B cell (primary cell): Measurements from ENCODE around the gene ACER2. TPM values are rescaled to one million over a fixed set of nuclear protein-coding genes. Genes with fewer than 3 reads are reported as not detected.
"Not testable (repeated sequence)": the region's sequence is repeated elsewhere in the genome, so short reads cannot be mapped to it uniquely, and the experiment has no call there.

Source experiments
- ATAC-seq: fragments of 200-7000 bp; cut with Tn5 transposase; one replicate; pipeline ENCODE4 v1.10.0; 2021; ENCODE audit warnings: low read depth, mild to moderate bottlenecking, moderate number of reproducible peaks, moderate library complexity
- CTCF ChIA-PET: fragments of 350-600 bp; sonication (Branson Sonifier 250); formaldehyde crosslinking; loops from one replicate; lab custom pipeline; 2021; ENCODE audit warnings: antibody characterized with exemption, inconsistent platforms; lab: Charles Lee
- POLR2A ChIA-PET: fragments of 350-600 bp; sonication (Branson Sonifier 250); formaldehyde crosslinking; loops from one replicate; lab custom pipeline; 2021; ENCODE audit warnings: antibody characterized with exemption; lab: Charles Lee
- DNase-seq: peaks from one replicate; pipeline ENCODE4 v3.0.0; 2013
- H2AFZ ChIP-seq: 2 replicates; pipeline ENCODE4 v1.6.1; 2012; ENCODE audit warnings: mild to moderate bottlenecking, low read depth, low read length; ENCODE audit not compliant: insufficient read depth, poor library complexity, severe bottlenecking
- H3K27ac ChIP-seq, 2 donors: 1 replicate in 1 of 2; 2 replicates in 1 of 2; pipeline ENCODE4 v1.5.1; 2012 to 2013; ENCODE audit warnings: low read length in 2 of 2, mild to moderate bottlenecking in 2 of 2, moderate library complexity in 1 of 2
- H3K27me3 ChIP-seq, 4 experiments: fragments of 200-600 bp in 1 of 4; sonication (generic) in 1 of 4; replicated peaks in 1 of 4; 1 replicate in 2 of 4; 2 replicates in 2 of 4; pipeline versions ENCODE4 v1.6.1 to v1.7.0; 2013 to 2016; ENCODE audit warnings: low read length in 3 of 4, mild to moderate bottlenecking in 2 of 4, mixed read lengths in 1 of 4, moderate library complexity in 1 of 4; ENCODE audit not compliant: insufficient read depth in 4 of 4, control insufficient read depth in 3 of 4; ENCODE audit errors: control extremely low read depth in 1 of 4
- H3K36me3 ChIP-seq, 2 experiments: replicated peaks in 1 of 2; 1 replicate in 1 of 2; 2 replicates in 1 of 2; pipeline versions ENCODE4 v1.6.1 to v1.7.1; 2013; ENCODE audit warnings: low read length in 1 of 2; ENCODE audit not compliant: insufficient read depth in 2 of 2, control insufficient read depth in 1 of 2; ENCODE audit errors: control extremely low read depth in 1 of 2, extremely low read depth in 1 of 2
- H3K4me1 ChIP-seq, 2 donors: fragments of 200-600 bp in 1 of 2; sonication (generic) in 1 of 2; 1 replicate in 1 of 2; 2 replicates in 1 of 2; pipeline versions ENCODE4 v1.5.1 to v1.6.1; 2013 to 2017; ENCODE audit warnings: low read length in 2 of 2; ENCODE audit not compliant: control insufficient read depth in 2 of 2, insufficient read depth in 2 of 2
- H3K4me2 ChIP-seq: replicated peaks from 2 replicates; pipeline ENCODE3; 2012; ENCODE audit warnings: mild to moderate bottlenecking, low read depth, low read length; ENCODE audit not compliant: poor library complexity, severe bottlenecking
- H3K4me3 ChIP-seq, 5 experiments: fragments of 200-600 bp in 1 of 5; sonication (generic) in 1 of 5; 1 replicate in 3 of 5; 2 replicates in 2 of 5; pipeline versions ENCODE4 v1.5.1 to v1.7.0; 2011 to 2016; ENCODE audit warnings: low read length in 4 of 5, mild to moderate bottlenecking in 4 of 5, low read depth in 2 of 5, control low read depth in 1 of 5, moderate library complexity in 1 of 5; ENCODE audit not compliant: insufficient read depth in 1 of 5; ENCODE audit errors: control extremely low read depth in 1 of 5, extremely low read depth in 1 of 5
- H3K79me2 ChIP-seq: fragments of 200-600 bp; sonication (generic); one replicate; pipeline ENCODE4 v1.6.0; 2016; ENCODE audit warnings: low read length; ENCODE audit not compliant: control insufficient read depth, insufficient read depth
- H3K9ac ChIP-seq: fragments of 200-600 bp; sonication (generic); 2 replicates; pipeline ENCODE4 v1.6.1; 2017; ENCODE audit warnings: mild to moderate bottlenecking, low read length, moderate library complexity
- H3K9me3 ChIP-seq, 3 donors: one replicate each; pipeline versions ENCODE4 v1.6.1 to v1.7.1; 2013; ENCODE audit warnings: low read length in 2 of 3; ENCODE audit not compliant: control insufficient read depth in 2 of 3, insufficient read depth in 1 of 3; ENCODE audit errors: control extremely low read depth in 1 of 3
- H4K20me1 ChIP-seq: 2 replicates; pipeline ENCODE4 v1.6.0; 2012; ENCODE audit warnings: mild to moderate bottlenecking, low read length; ENCODE audit not compliant: insufficient read depth, control insufficient read depth, poor library complexity, severe bottlenecking
- H3K27ac Mint-ChIP-seq: one replicate; pipeline ENCODE4 v1.8.0; 2021; ENCODE audit warnings: mixed read lengths
- H3K27me3 Mint-ChIP-seq: one replicate; pipeline ENCODE4 v1.8.0; 2021; ENCODE audit warnings: mixed read lengths
- H3K4me1 Mint-ChIP-seq: one replicate; pipeline ENCODE4 v1.8.0; 2021; ENCODE audit warnings: mixed read lengths
- H3K4me3 Mint-ChIP-seq: one replicate; pipeline ENCODE4 v1.8.0; 2021; ENCODE audit warnings: mixed read lengths
- H3K9me3 Mint-ChIP-seq: one replicate; pipeline ENCODE4 v1.8.0; 2022; ENCODE audit warnings: mixed read lengths; ENCODE audit not compliant: insufficient read depth
- CTCF ChIP-seq: fragments of 200-600 bp; IDR thresholded peaks from one replicate; pipeline ENCODE4 v1.8.0; 2022; ENCODE audit warnings: antibody characterized with exemption, mild to moderate bottlenecking
- EZH2 ChIP-seq: IDR thresholded peaks from 2 replicates; pipeline ENCODE4 v1.6.1; 2012; ENCODE audit warnings: borderline replicate concordance, low read depth, mild to moderate bottlenecking, moderate library complexity, low read length; ENCODE audit not compliant: insufficient read depth, poor library complexity, severe bottlenecking
- WGBS: methylation state at CpG from one replicate; pipeline ENCODE4 v1.1.5; 2013; ENCODE audit warnings: missing lambda C conversion rate; ENCODE audit not compliant: insufficient coverage; 5-methylcytosine and 5-hydroxymethylcytosine counted together
- intact Hi-C: fragments of 100-400 bp; cut with micrococcal nuclease; formaldehyde crosslinking; loops from one replicate; pipeline ENCODE4 v1.10.0; 2022
- polyA plus RNA-seq: library from polyadenylated mRNA; depleted of rRNA; stranded (reverse); fragments of >200 nt; gene quantifications from 2 replicates; pipeline ENCODE4 v1.2.3, GENCODE V29; 2012
- total RNA-seq, 2 donors: library from RNA; stranded (reverse); fragments of 120-200 nt in 1 of 2; gene quantifications; 1 replicate in 1 of 2; 2 replicates in 1 of 2; pipeline versions ENCODE4 v1.2.3 to v1.2.4, GENCODE V29; 2013 to 2022

Gene ACER2
- total and polyA plus RNA-seq, 2 donors (not counting 1 experiment from before 2014, with no cell fraction given): 1.1 to 5.5 TPM

- H2AFZ ChIP-seq: no peak overlapping the region
- H3K4me2 ChIP-seq: no peak overlapping the region
- ChIA-PET POLR2A (no interaction called here), CTCF (no interaction called here)
- no peaks in the 10 kb centered on the region for H3K27me3 ChIP-seq
- WGBS: 33% methylated on average over 1 of the region's 1 CpG
- H3K27me3 Mint-ChIP-seq: no peaks in the 10 kb centered on the region
- H3K4me3 ChIP-seq: no peak overlapping the region
- ATAC-seq (no peak), DNase-seq (no peak)
- no peaks in the 10 kb centered on the region for H3K9me3 ChIP-seq
- TF ChIP-seq CTCF (no peak), EZH2 (no peak)
- no peak overlapping the region for H3K4me3 Mint-ChIP-seq
- no peaks in the 10 kb centered on the region for H3K9me3 Mint-ChIP-seq
- no peaks in the 10 kb centered on the region for H3K4me1 ChIP-seq
- intact Hi-C loops: no loop called here
- H3K4me1 Mint-ChIP-seq: no peaks in the 10 kb centered on the region
- H3K36me3 ChIP-seq: no peaks in the 10 kb centered on the region
- H3K27ac Mint-ChIP-seq: no peak overlapping the region
- H3K79me2 ChIP-seq: no peaks in the 10 kb centered on the region
- H3K9ac ChIP-seq: no peak overlapping the region
- no peak overlapping the region for H3K27ac ChIP-seq
- H4K20me1 ChIP-seq: no peaks in the 10 kb centered on the region
Observed at GRCh38 chr9:19397845-19398244, 11.0 kb upstream of the ACER2 start.

GRCh38 chr9:19403231-19403630 is 5.6 kb upstream of the ACER2 start:
- H3K4me1 Mint-ChIP-seq, CTCF ChIA-PET, ATAC-seq, H2AFZ ChIP-seq, H3K4me1 ChIP-seq, DNase-seq, H4K20me1 ChIP-seq, H3K9ac ChIP-seq, H3K4me3 ChIP-seq, H3K4me2 ChIP-seq, H3K36me3 ChIP-seq, H3K9me3 Mint-ChIP-seq, H3K27ac Mint-ChIP-seq, H3K9me3 ChIP-seq, POLR2A ChIA-PET, H3K27me3 Mint-ChIP-seq, intact Hi-C loops, H3K4me3 Mint-ChIP-seq, H3K27ac ChIP-seq, H3K79me2 ChIP-seq, H3K27me3 ChIP-seq: not testable (repeated sequence)
- 88% methylated on average over 4 of the region's 4 CpGs for WGBS
